SK-N-SH treated with all-trans-retinoic acid at 6 μM for 48 hours (cell line): ENCODE measurements around the gene CNTNAP2.

Experiments used
- ATAC-seq: fragments of 200-7000 bp; cut with Tn5 transposase; 3 replicates; pipeline ENCODE4 v1.9.1; 2020; ENCODE audit warnings: mild to moderate bottlenecking, moderate library complexity
- ARNTL ChIP-seq: fragments of 450-650 bp; formaldehyde crosslinking; IDR thresholded peaks from 2 replicates; pipeline ENCODE4 v1.5.0; 2020; ENCODE audit warnings: low read depth, mild to moderate bottlenecking, moderate library complexity, borderline replicate concordance
- BACH2 ChIP-seq: fragments of 250-450 bp; sonication (Bioruptor Pico); IDR thresholded peaks from 2 replicates; pipeline ENCODE4 v1.9.0; 2021; ENCODE audit warnings: mild to moderate bottlenecking, borderline replicate concordance
- CREB5 ChIP-seq: fragments of 250-450 bp; sonication (Bioruptor Pico); IDR thresholded peaks from 2 replicates; pipeline ENCODE4 v1.5.1; 2020; ENCODE audit warnings: low read depth, mild to moderate bottlenecking, moderate library complexity
- CSDC2 ChIP-seq: fragments of 250-450 bp; sonication (Bioruptor Pico); IDR thresholded peaks from 2 replicates; pipeline ENCODE4 v1.5.0; 2020; ENCODE audit warnings: mild to moderate bottlenecking, moderate library complexity
- CSRNP3 ChIP-seq: fragments of 250-450 bp; sonication (Bioruptor Pico); IDR thresholded peaks from 2 replicates; pipeline ENCODE4 v1.5.1; 2021; ENCODE audit warnings: mild to moderate bottlenecking, moderate library complexity
- ESRRG ChIP-seq: fragments of 250-450 bp; sonication (Bioruptor Pico); IDR thresholded peaks from 2 replicates; pipeline ENCODE4 v1.6.1; 2021; ENCODE audit warnings: mild to moderate bottlenecking
- GLIS3 ChIP-seq: fragments of 250-450 bp; sonication (Bioruptor Pico); IDR thresholded peaks from 2 replicates; pipeline ENCODE4 v1.5.0; 2020; ENCODE audit warnings: mild to moderate bottlenecking, moderate library complexity
- ISL1 ChIP-seq: fragments of 250-450 bp; sonication (Bioruptor Pico); IDR thresholded peaks from 2 replicates; pipeline ENCODE4 v2.1.2; 2022; ENCODE audit warnings: mild to moderate bottlenecking, moderate library complexity
- OSR1 ChIP-seq: fragments of 250-450 bp; sonication (Bioruptor Pico); IDR thresholded peaks from 2 replicates; pipeline ENCODE4 v1.8.0; 2022; ENCODE audit warnings: moderate library complexity, mild to moderate bottlenecking, inconsistent platforms
- PATZ1 ChIP-seq: fragments of 250-450 bp; sonication (Bioruptor Pico); IDR thresholded peaks from 2 replicates; pipeline ENCODE4 v1.8.0; 2020; ENCODE audit warnings: mild to moderate bottlenecking, moderate library complexity, borderline replicate concordance
- POU6F1 ChIP-seq: fragments of 250-450 bp; sonication (Bioruptor Pico); IDR thresholded peaks from 2 replicates; pipeline ENCODE4 v1.8.0; 2021; ENCODE audit warnings: low read depth, mild to moderate bottlenecking, moderate library complexity, borderline replicate concordance
- PPARA ChIP-seq: fragments of 250-450 bp; sonication (Bioruptor Pico); IDR thresholded peaks from 2 replicates; pipeline ENCODE4 v1.5.0; 2020; ENCODE audit warnings: mild to moderate bottlenecking, borderline replicate concordance
- SNAI2 ChIP-seq: fragments of 250-450 bp; sonication (Bioruptor Pico); IDR thresholded peaks from 2 replicates; pipeline ENCODE4 v1.5.0; 2020; ENCODE audit warnings: mild to moderate bottlenecking, moderate library complexity
- TCF4 ChIP-seq: fragments of 250-450 bp; sonication (Bioruptor Pico); IDR thresholded peaks from 2 replicates; pipeline ENCODE4 v1.8.0; 2021; ENCODE audit warnings: mild to moderate bottlenecking, moderate library complexity, borderline replicate concordance
- TOX ChIP-seq: fragments of 250-450 bp; sonication (Bioruptor Pico); IDR thresholded peaks from 2 replicates; pipeline ENCODE4 v1.8.0; 2021; ENCODE audit warnings: mild to moderate bottlenecking, moderate library complexity, borderline replicate concordance
- TSHZ2 ChIP-seq: fragments of 250-450 bp; sonication (Bioruptor Pico); IDR thresholded peaks from 2 replicates; pipeline ENCODE4 v1.5.0; 2020; ENCODE audit warnings: mild to moderate bottlenecking, moderate library complexity
- ZFP3 ChIP-seq: fragments of 250-450 bp; sonication (Bioruptor Pico); IDR thresholded peaks from 2 replicates; pipeline ENCODE4 v1.5.0; 2020; ENCODE audit warnings: mild to moderate bottlenecking, moderate library complexity
- ZFP30 ChIP-seq: fragments of 450-650 bp; formaldehyde crosslinking; IDR thresholded peaks from 2 replicates; pipeline ENCODE4 v1.5.0; 2022; ENCODE audit warnings: mild to moderate bottlenecking, moderate library complexity
- ZNF565 ChIP-seq: fragments of 450-650 bp; formaldehyde crosslinking; conservative IDR thresholded peaks from 2 replicates; pipeline ENCODE4 v1.5.0; 2020; ENCODE audit warnings: low read depth, mild to moderate bottlenecking, moderate library complexity
- ZNF70 ChIP-seq: fragments of 450-650 bp; formaldehyde crosslinking; IDR thresholded peaks from 2 replicates; pipeline ENCODE4 v1.5.0; 2020; ENCODE audit warnings: mild to moderate bottlenecking, moderate library complexity
- ZNF8 ChIP-seq: fragments of 450-650 bp; formaldehyde crosslinking; IDR thresholded peaks from 2 replicates; pipeline ENCODE4 v1.5.0; 2020; ENCODE audit warnings: mild to moderate bottlenecking, moderate library complexity

Gene CNTNAP2

GRCh38 chr7:148124477-148124876 lies 2007.9 kb downstream of the CNTNAP2 start (continued):
- TF ChIP-seq GLIS3 (CRISPR knock-in tag) (no peak), CREB5 (no peak), PPARA (CRISPR knock-in tag) (no peak)

- no peak for ATAC-seq
- TF ChIP-seq OSR1 (CRISPR knock-in tag) (no peak), ARNTL (CRISPR knock-in tag) (no peak)
These were observed 2010.8 kb downstream of the CNTNAP2 start for GRCh38 chr7:148127374-148127773.

- TF ChIP-seq ZNF70 (CRISPR knock-in tag), result no peak
- TF ChIP-seq CSRNP3, result no peak
- no peak for TF ChIP-seq PPARA (CRISPR knock-in tag)
- no peak for TF ChIP-seq BACH2 (CRISPR knock-in tag)
- no peak for TF ChIP-seq ZNF565 (CRISPR knock-in tag)
- no peak for TF ChIP-seq ZFP3 (CRISPR knock-in tag)
- TF ChIP-seq POU6F1 (CRISPR knock-in tag), result no peak
- TF ChIP-seq TOX (CRISPR knock-in tag), result no peak
- no peak for TF ChIP-seq ESRRG (CRISPR knock-in tag)
- TF ChIP-seq GLIS3 (CRISPR knock-in tag), result no peak
- TF ChIP-seq TCF4 (CRISPR knock-in tag), result no peak
- no peak for TF ChIP-seq TSHZ2 (CRISPR knock-in tag)
- TF ChIP-seq ZNF8 (CRISPR knock-in tag), result no peak
- no peak for TF ChIP-seq OSR1 (CRISPR knock-in tag)
- no peak for TF ChIP-seq SNAI2 (CRISPR knock-in tag)
- no peak for TF ChIP-seq ZFP30 (CRISPR knock-in tag)
- no peak for TF ChIP-seq CSDC2 (CRISPR knock-in tag)
- no peak for TF ChIP-seq CREB5
- TF ChIP-seq ISL1 (CRISPR knock-in tag), result no peak
- TF ChIP-seq PATZ1 (CRISPR knock-in tag), result no peak
- no peak for ATAC-seq
These were observed 2012.4 kb downstream of the CNTNAP2 start for GRCh38 chr7:148129023-148129422.
